Esophagus (tissue), 2 donors: Measurements from ENCODE around the gene DNM1L. TPM values are rescaled to one million over a fixed set of nuclear protein-coding genes. Genes with fewer than 3 reads are reported as not detected.

ENCODE experiments used
- H3K27ac ChIP-seq, 2 donors: one replicate each; pipeline ENCODE4 v1.5.1; 2013; ENCODE audit warnings: low read depth in 2 of 2, mild to moderate bottlenecking in 2 of 2, inconsistent platforms in 1 of 2, low read length in 1 of 2, moderate library complexity in 1 of 2
- H3K27me3 ChIP-seq, 2 donors: one replicate each; pipeline ENCODE4 v1.6.1; 2013; ENCODE audit warnings: low read length in 2 of 2, control low read depth in 1 of 2, mild to moderate bottlenecking in 1 of 2; ENCODE audit not compliant: insufficient read depth in 2 of 2, control insufficient read depth in 1 of 2
- H3K36me3 ChIP-seq, 2 donors: one replicate each; pipeline ENCODE4 v1.6.1; 2013; ENCODE audit warnings: low read length in 1 of 2; ENCODE audit not compliant: control insufficient read depth in 2 of 2, insufficient read depth in 2 of 2
- H3K4me1 ChIP-seq, 2 donors: one replicate each; pipeline ENCODE4 v1.6.1; 2013; ENCODE audit warnings: low read length in 1 of 2; ENCODE audit not compliant: control insufficient read depth in 2 of 2, insufficient read depth in 2 of 2
- H3K4me3 ChIP-seq, 2 donors: one replicate each; pipeline ENCODE4 v1.5.1; 2013; ENCODE audit warnings: low read length in 2 of 2, mild to moderate bottlenecking in 2 of 2, low read depth in 1 of 2, moderate library complexity in 1 of 2
- H3K9me3 ChIP-seq, 2 donors: one replicate each; pipeline ENCODE4 v1.6.1; 2013; ENCODE audit warnings: mild to moderate bottlenecking in 2 of 2, low read depth in 1 of 2, low read length in 1 of 2, moderate library complexity in 1 of 2; ENCODE audit not compliant: control insufficient read depth in 2 of 2, insufficient read depth in 1 of 2
- WGBS, 2 donors: extraction: QIAGEN DNeasy Blood & Tissue Kit; methylation state at CpG; one replicate each; pipeline ENCODE4 v1.1.7; 2013; 5-methylcytosine and 5-hydroxymethylcytosine counted together
- polyA plus RNA-seq, 2 donors: library from polyadenylated mRNA; stranded (reverse); fragments of 200-250 nt; gene quantifications; one replicate each; pipeline ENCODE4 v1.2.3, GENCODE V29; 2013
- donor health status: healthy with polysubstance abuse.
- donor health status: Bipolar disorder and iron deficiency.

The DNM1L gene
- polyA plus RNA-seq, 2 donors = 24.3 to 24.5 TPM

DNA sequence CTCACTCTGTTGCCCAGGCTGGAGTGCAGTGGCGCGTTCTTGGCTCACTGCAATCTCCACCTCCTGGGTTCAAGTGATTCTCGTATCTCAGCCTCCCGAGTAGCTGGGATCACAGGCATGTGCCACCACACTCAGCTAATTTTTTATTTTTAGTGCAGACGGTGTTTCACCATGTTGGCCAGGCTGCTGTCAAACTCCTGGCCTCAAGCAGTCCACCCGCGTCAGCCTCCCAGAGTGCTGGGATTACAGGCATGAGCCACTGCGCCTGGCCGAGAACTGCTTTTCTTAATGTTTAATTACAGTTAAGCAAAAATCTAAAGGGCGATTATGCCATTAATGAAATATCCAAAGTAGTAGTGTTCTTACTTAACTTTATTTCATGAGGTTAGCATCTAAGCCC, 63.0 kb downstream of the DNM1L start:
- Histone ChIP-seq H3K36me3 (peaks cover 3 to 4% of the 10 kb centered on the region in 2 donors), H3K4me3 (no peak overlapping the region)

DNA sequence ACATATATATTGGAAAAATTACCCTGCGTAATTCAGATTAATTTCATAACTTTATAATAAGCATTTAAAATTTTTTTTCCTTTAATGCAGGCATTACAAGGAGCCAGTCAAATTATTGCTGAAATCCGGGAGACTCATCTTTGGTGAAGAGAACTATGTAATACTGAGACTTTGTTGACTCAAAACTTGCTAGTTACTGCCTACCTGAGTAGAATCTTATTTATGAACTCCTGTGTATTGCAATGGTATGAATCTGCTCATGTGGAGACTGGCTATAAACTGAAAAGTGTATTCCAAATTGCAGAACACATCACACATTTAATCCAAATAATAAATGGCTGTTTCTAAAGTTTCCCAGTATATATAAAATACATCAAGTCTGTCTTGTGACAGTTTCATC, 64.2 kb downstream of the DNM1L start:
- no peaks in the 10 kb centered on the region for H3K27me3 ChIP-seq
- WGBS, 2 donors = 91 to 93% methylated on average over 2 of the region's 2 CpGs
- no peak overlapping the region for H3K27ac ChIP-seq
- no peak overlapping the region for H3K4me3 ChIP-seq
- H3K4me1 ChIP-seq = no peaks in the 10 kb centered on the region
- H3K9me3 ChIP-seq = no peaks in the 10 kb centered on the region
- peaks cover 3 to 7% of the 10 kb centered on the region in 2 donors for H3K36me3 ChIP-seq

More for the DNA sequence above, 63.0 kb downstream of the DNM1L start:
- no peaks in the 10 kb centered on the region for H3K27me3 ChIP-seq
- H3K4me1 ChIP-seq = no peaks in the 10 kb centered on the region
- no peak overlapping the region for H3K27ac ChIP-seq
- no peaks in the 10 kb centered on the region for H3K9me3 ChIP-seq
- 96% methylated on average over 10 of the region's 10 CpGs for WGBS, 2 donors

DNA sequence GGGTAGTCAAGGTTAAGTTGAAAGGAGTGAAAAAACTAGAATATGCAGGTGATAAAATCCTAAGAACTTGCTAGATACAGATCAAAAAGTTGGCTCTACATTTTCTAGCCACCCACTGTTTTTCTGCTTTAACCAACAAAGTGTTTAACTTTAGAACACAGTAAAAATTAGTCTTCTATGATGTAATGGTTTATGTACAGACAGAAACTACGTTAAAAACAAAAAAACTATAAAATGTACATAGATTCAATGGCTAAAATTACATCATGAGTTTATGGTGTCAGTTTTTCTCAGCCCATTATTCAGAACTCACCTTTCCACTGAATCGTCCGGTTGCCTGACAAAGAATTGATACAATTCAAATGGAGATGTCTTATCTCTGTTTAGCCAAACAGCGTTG, 74.5 kb downstream of the DNM1L start:
- Histone ChIP-seq H3K4me3 (no peak overlapping the region), H3K4me1 (no peaks in the 10 kb centered on the region), H3K36me3 (peaks cover 0 to 6% of the 10 kb centered on the region in 2 donors), H3K27ac (no peak overlapping the region), H3K9me3 (no peaks in the 10 kb centered on the region), H3K27me3 (no peaks in the 10 kb centered on the region)
- WGBS, 2 donors = 40 to 56% methylated on average over 4 of the region's 4 CpGs

DNA sequence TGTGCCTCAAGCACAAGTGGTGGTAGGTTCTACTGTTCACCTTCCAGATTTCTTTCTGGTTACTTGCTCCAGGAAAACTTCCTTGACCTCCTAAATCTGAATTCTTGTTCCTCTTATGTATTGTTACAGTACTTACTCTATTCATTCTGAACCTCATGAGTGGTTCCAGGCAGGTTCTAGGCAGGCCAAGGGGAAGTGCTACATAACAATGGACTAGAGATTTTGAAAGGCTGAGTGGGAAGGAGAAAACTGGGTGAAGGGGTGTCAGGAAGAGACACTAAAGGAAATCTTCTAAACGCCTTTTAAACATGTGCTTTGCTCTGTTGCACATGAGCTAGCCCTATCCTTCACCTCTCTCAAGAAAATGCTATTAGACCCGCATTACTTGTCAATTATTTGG, 75.0 kb downstream of the DNM1L start:
- Histone ChIP-seq H3K9me3 (no peaks in the 10 kb centered on the region), H3K27me3 (no peaks in the 10 kb centered on the region), H3K36me3 (peaks cover 0 to 6% of the 10 kb centered on the region in 2 donors), H3K27ac (no peak overlapping the region), H3K4me3 (peak overlapping the region in 1 of 2 donors; percentile 15), H3K4me1 (no peaks in the 10 kb centered on the region)
- WGBS, 2 donors = 34 to 42% methylated on average over 2 of the region's 2 CpGs

DNA sequence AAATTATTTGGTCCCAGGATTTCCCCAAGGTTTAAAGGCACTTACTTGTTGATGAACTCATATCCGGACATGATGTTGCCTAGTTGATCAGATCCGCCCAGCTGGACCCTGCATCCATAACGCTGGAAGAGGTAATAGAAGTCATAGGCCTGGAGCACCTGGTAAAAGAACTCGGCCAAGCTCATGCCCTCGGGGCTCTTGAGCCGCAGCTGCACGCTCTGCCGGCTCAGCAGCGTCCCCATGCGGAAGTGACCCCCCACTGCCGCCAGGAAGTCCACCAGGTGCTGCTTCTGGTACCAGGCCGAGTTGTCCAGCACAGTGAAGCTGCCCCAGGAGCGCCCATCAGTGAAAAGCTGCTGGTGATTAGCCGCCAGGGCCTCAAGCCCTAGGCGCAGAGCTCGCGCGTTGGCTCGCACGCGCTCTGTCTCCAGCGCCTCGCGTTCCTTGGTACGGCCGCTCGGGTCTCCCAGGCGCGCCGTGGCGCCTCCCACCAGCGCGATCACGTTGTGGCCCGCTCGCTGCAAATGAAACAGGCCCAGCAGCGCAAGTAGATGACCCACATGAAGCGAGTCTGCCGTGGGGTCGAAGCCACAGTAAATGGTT, 76.1 kb downstream of the DNM1L start:
- Histone ChIP-seq H3K36me3 (peaks cover 0 to 3% of the 10 kb centered on the region in 2 donors), H3K4me1 (no peaks in the 10 kb centered on the region), H3K27me3 (no peaks in the 10 kb centered on the region), H3K4me3 (peak overlapping the region; percentile 88 to 92), H3K27ac (peak overlapping the region; percentile 84 to 89), H3K9me3 (no peaks in the 10 kb centered on the region)
- 0% methylated on average over 39 to 40 of the region's 40 CpGs for WGBS, 2 donors

DNA sequence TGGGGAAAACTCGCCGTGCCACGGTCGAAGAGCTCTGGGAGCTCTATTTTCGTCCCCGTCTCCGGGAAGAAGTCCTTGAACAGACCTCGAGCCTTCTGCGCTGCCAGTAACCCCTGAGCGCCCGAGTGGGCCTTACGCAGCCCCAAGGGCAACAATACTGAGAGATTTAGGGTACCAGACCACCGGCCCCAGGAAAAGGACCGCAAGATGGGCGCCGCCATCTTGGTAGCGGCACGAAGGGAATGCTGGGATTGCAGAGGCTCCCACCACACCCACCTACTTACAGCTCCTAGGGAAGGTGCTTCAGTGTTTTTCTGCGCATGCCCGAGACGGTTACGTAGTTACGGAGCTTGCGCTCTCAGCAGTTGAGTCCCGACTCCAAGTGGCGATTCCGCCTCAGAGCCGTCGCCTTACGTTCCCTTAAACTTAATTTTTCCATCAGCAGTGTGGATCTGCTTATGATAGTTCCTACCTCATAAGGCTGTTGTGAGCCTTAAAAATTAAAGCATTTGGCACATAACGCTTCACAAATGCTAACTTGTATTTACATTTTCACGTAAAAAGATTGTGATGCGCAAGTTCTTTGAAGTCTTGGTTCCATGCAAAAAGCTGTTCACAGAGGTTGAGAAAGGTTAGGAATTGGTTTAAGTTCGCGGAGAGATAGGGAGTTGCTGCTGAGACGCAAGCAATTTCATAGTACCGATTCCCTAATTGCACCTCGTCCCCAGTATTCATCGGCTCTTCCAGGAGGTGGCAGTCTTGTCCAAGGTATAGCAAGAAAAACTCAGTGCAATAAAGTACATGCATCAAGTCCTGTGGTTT, 76.8 kb downstream of the DNM1L start, which contains the start of gene YARS2:
YARS2 (minus strand) TSS at position 244 of the 822 bp plus-strand sequence; CDS start at position 221, 23 bp downstream.
- no peaks in the 10 kb centered on the region for H3K9me3 ChIP-seq
- H3K4me1 ChIP-seq = no peaks in the 10 kb centered on the region
- WGBS, 2 donors = 0% methylated on average over 39 of the region's 39 CpGs
- H3K27me3 ChIP-seq = no peaks in the 10 kb centered on the region
- peak within 1 kb of the TSS; percentile 84 to 89 for H3K27ac ChIP-seq
- peaks cover 0 to 3% of the 10 kb centered on the region in 2 donors for H3K36me3 ChIP-seq
- H3K4me3 ChIP-seq = peak within 1 kb of the TSS; percentile 88 to 92

DNA sequence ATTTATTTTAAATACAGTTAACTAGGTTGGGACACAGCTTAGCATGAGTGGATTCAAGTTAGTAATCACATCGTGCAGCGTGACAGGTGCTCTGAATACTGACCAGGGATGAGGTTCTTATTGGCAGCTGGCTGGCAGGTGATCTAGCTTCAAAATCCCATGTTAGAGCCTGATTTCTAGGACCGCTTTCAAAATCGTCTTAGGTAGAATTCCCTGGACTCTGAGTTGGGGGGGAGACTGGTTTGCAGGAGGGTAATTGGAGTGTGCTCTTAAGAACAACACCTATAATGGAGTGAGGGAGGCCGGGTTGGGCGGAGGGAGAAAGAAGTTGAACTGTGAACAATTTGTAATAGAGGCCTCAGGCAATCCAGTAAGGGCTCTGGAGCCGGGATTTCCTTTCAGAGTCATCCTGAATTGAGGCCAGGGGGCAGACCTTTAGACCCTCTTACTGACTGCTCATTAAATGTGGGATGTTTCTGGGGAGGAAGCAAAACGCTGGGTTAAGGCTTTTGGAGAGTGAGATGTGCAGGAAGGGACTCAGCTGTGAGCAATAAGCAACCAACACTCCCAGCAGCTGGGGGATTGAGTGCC, 77.5 kb downstream of the DNM1L start:
- Histone ChIP-seq H3K36me3 (peaks cover 0 to 2% of the 10 kb centered on the region in 2 donors), H3K27ac (no peak overlapping the region), H3K9me3 (no peaks in the 10 kb centered on the region), H3K4me3 (peak overlapping the region in 1 of 2 donors; percentile 88), H3K27me3 (no peaks in the 10 kb centered on the region), H3K4me1 (no peaks in the 10 kb centered on the region)
- WGBS, 2 donors = 28% methylated on average over 8 of the region's 8 CpGs

DNA sequence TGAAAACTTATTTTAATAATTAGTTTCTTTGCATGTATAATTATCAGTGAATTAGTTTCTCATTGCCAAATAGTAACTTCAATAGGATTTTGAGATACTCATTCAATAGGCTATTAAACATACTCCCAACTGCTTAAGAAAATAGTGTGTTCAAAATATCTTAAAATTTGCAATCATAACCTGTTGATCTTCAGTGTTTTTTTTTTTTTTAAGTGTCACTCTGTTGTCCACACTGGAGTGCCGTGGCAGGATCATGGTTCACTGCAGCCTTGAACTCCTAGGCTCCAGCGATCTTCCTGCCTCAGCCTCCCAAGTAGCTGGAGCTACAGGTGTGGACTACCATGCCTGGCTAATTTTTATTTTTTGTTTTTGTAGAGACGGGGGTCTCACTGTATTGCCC, 78.1 kb downstream of the DNM1L start:
- Histone ChIP-seq H3K4me3 (no peak overlapping the region), H3K27me3 (no peaks in the 10 kb centered on the region), H3K4me1 (no peaks in the 10 kb centered on the region), H3K9me3 (no peaks in the 10 kb centered on the region), H3K27ac (no peak overlapping the region), H3K36me3 (no peaks in the 10 kb centered on the region)
- 83 to 93% methylated on average over 3 of the region's 3 CpGs for WGBS, 2 donors

DNA sequence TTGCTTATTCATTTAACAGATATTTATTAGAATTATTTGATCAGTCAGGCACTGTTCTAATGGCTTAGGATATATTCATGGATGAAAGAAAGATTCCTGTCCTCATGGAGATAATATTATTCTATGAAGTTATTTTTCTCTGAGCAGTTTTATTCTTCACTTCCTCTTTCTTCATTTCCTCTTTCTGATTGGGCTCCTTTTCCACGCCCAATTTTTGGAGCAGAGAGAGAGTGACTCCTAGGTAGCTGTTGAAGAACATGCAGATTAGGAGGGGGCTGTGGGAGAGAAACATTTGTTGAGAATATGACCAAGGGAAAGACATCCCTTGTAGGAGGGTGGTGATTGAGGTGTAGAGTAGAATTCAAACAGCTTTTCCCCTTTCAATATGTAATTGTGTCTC, 82.6 kb downstream of the DNM1L start:
- 52% methylated on average over 1 of the region's 1 CpG for WGBS, 2 donors
- H3K4me1 ChIP-seq = no peaks in the 10 kb centered on the region
- no peaks in the 10 kb centered on the region for H3K9me3 ChIP-seq
- H3K27ac ChIP-seq = no peak overlapping the region
- H3K27me3 ChIP-seq = no peaks in the 10 kb centered on the region
- no peaks in the 10 kb centered on the region for H3K36me3 ChIP-seq
- H3K4me3 ChIP-seq = no peak overlapping the region
